GM19238 (cell line): ENCODE data around the gene NPPB.

ENCODE experiments used
- DNase-seq: peaks from one replicate; pipeline ENCODE4 v3.0.0; 2011; ENCODE audit warnings: low spot score; ENCODE audit not compliant: insufficient read length

The NPPB gene

DNA sequence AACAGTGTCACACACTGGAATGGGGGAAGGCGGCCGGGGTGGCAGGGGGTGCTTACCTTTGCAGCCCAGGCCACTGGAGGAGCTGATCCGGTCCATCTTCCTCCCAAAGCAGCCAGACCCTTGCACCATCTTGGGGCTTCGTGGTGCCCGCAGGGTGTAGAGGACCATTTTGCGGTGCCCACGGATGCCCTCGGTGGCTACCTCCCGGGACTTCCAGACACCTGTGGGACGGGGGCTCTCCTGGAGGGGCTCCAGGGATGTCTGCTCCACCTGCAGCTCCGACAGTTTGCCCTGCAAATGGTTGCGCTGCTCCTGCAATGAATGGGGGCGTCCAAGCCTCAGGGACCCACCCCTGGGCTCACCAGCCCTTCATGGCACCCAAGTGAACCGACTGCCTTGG, 587 bp downstream of the NPPB start:
- DNase-seq: no peak

- no peak for DNase-seq
Measured at GRCh38 chr1:11857164-11857851, 1.4 kb downstream of the NPPB start.

- DNase-seq: no peak
Measured at GRCh38 chr1:11856698-11857097, 2.0 kb downstream of the NPPB start.

GRCh38 chr1:11855430-11855829, 3.3 kb downstream of the NPPB start:
- DNase-seq: no peak

DNA sequence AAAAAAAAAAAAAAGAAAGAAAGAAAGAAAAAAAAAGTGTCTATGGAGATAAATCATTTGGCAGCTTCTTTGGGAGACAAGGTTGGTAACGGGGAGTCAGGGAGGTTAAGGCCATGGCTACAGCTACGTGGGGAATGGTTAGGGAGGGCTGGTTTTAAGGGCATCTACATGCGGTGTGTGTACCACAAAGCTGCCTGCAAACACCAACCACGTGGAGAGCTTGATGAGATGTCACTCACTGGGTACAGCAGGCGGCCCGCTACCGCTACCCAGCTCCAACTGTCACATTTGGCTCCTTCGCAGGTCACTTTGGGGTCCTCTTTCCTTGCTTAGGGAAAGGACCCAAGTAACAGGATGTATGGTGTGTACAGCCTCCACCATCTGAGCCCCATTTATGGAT, 4.2 kb downstream of the NPPB start:
- no peak for DNase-seq

DNA sequence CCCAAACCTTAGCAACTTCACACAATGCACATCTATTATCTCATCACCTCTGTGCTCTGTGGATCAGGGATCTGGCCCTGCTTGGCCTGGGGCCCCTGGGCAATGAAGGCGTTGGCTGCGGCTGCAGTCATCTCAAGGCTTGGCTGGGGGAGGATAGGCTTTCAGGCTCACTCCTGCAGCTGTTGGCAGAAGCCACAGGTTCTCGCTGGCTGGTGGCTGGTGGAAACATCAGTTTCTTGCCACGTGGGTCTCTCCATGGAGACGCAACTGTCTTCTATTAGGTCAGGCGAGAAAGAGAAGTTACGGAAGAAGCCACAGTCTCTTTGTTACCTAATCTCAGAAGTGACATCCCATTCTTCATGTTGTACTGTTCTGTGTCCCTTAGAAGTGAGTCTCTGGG, 7.6 kb downstream of the NPPB start:
- DNase-seq: no peak

GRCh38 chr1:11850156-11850555, 8.6 kb downstream of the NPPB start:
- no peak for DNase-seq

DNA sequence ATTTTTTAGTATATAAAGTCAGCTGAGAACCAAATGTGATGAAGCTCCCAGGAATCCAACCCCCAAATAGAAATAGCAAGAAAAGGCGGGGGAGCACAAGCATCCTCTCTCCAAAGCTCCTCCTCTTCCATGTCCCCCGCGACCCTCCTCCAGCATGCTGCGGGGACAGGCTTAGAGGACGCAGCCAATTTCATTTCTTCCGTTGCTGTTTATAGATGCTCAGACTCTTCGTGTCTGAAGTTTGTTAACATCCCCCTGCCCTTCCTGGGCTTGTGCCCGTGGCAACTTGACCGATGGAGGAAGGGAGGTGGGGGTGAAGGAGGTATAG, 10.4 kb downstream of the NPPB start:
- no peak for DNase-seq

DNA sequence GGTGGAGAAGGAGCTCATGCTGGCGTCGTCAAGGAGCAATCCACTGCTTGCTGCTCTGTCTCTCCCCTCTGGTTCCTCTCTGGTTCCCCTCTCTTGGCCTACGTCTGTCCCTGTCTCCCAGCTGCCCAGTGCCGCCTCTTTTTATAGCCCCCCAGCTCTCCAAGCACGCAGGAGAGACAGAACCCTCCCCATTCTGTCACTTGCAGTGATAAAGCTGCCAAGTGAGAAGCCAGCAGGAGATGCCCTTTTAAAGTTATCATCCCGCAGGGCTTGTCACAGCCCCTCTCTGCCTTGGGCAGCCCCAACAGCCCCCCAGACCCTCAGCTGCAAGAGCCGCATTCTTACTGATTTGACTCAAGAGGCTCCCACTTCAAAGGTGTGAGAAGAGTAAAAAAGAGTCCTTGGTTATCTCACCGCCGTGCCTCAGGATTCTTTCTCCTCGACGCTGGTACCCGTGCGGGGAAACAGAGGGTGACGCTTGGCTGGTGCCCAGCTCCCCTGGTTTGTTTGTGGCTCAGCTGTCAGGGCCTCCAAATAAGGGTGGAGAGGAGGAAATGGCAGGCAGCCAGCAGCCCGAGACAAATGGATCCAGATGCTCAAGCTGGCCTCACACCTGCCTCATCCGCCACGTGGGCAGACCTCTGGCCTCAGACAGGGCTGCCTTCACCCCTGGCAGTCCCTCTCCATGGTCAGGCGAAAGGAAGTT, 10.9 kb downstream of the NPPB start, which contains the start of gene NPPA:
Gene NPPA (minus strand): TSS at position 117 of the 706 bp plus-strand sequence. CDS start 99 bp downstream, at position 18.
- DNase-seq: no peak

DNA sequence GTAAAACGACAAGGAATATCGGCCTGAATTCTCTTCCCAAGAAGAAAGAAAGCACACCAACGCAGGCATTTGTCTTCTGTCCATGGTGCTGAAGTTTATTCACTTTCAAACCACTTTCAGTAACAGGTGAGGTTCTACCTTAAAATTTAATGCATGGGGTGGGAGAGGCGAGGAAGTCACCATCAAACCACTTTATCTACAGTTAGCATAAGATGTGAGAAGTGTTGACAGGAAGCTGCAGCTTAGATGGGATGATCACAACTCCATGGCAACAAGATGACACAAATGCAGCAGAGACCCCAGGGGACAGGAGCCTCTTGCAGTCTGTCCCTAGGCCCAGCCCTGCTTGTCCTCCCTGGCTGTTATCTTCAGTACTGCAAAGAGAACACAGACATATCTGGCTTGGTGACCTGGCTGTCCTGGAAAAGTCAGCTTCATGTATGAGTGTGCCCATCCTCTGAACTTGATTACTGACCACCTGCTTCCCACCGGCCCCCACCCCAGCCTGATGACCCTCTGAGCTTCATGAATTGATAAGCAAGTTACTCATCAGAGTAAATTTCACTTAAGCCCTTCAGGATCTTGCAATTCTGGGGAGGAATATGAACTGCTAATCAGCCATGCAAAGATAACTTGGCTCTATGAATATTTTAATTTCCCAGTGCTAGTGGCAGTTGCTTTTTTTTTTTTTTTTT, 13.0 kb downstream of the NPPB start:
- DNase-seq: no peak

- peak; percentile 52 for DNase-seq
Measured at GRCh38 chr1:11842154-11843041, 16.3 kb downstream of the NPPB start.

GRCh38 chr1:11841245-11842153, 17.2 kb downstream of the NPPB start:
- no peak for DNase-seq

GRCh38 chr1:11839727-11840705, 18.7 kb downstream of the NPPB start:
- DNase-seq: no peak

DNA sequence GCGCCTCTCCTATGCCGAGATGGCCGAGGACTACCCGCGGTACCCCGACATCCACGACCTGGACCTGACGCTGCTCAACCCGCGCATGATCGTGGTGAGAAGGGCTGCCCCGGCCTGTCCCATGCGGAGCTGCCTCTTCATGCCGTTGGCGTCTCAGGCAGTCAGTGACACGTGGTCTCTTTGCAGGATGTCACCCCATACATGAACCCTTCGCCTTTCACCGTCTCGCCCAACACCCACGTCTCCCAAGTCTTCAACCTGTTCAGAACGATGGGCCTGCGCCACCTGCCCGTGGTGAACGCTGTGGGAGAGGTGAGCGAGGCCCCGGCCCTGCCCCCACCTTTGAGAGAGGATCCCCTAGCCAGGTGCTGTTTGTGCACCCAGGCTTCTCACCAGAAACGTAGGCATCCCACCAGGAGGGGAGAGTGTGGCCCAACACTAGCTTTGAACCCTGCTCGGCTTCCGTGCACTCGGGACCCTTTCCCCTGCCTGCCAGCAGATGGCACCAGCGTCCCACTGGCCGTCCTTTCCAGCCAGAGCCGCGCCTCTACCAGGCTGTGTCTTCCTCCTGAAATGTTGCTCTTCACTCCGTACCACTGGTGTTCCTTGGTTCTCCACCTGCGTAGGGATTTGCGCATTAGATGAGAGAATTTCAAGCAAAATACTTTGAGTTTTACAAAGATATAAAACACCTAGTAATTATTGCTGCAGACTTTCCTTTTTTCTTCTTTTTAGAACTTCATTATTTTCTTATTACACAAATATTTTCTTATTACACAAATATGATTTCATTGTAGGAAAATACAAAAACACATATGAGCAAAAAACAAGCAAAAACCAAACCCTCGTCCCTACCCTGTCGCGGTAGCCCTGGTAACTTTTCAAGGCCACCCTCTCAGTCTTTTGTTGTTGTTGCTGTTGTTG, 20.1 kb downstream of the NPPB start:
- peak; percentile 85 for DNase-seq

DNA sequence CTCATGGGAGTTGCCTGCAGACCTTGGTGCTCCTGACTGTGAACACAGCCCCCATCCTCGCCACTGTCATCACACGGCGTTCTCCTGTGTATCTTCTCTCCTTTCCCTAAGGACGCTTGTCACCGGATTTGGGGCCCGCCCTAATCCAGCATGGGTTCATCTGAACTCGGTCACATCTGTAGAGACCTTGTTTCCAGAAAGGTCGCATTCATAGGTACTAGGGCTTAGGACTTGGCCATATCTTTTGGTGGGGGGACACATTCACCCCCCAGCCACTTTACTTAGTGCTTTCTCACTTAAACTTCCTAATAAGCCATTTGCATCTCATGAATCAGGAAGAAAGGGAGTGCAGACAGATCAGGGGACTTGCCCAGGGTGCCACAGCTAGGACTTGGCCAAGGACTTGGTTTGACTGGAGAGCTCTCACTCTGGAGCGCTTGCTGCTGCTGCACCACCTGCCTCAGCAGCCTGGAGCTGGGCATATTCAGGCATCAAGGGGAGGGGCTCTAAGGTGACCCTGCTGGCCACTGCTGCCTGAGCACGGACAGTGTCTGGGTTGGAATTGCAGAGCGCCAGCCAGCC, 20.9 kb downstream of the NPPB start:
- DNase-seq: no peak

DNA sequence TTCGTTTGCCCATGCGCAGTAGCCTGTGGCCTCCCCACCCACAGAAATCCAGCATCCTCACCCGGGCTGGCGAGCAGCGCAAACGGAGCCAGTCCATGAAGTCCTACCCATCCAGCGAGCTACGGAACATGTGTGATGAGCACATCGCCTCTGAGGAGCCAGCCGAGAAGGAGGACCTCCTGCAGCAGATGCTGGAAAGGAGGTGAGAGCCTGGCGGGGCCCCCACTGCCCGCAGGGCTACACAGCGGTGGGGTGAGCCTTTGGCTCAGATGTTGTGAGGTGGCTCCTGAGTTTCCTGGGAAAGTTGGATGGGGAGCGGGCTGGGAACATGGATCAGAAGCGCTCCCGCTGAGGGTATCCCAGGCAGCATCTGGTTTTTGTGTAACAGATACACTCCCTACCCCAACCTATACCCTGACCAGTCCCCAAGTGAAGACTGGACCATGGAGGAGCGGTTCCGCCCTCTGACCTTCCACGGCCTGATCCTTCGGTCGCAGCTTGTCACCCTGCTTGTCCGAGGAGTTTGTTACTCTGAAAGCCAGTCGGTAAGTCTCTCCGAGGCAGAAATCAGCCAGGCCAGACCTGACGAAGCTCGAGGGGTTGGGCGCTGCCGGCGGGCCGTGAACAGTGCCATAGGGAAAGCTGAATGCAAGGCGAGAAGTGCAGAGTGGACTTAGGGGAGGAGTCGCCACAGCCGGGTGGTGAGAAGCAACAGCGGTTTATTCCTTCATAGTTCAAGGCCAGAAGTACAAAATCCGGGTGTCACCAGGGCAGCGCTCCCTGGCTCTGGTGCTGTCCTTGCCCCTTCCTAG, 21.6 kb downstream of the NPPB start:
- no peak for DNase-seq
